CD14-positive monocyte (primary cell): Measurements from ENCODE around the gene ASB6. TPM values are rescaled to one million over a fixed set of nuclear protein-coding genes. Genes with fewer than 3 reads are reported as not detected.

Source experiments
- DNase-seq, 3 donors: peaks; one replicate each; pipeline ENCODE4 v3.0.0-alpha.2; 2011 to 2022
- H2AFZ ChIP-seq: 2 replicates; pipeline ENCODE4 v1.6.0; 2012; ENCODE audit warnings: mild to moderate bottlenecking, low read depth, low read length, inconsistent platforms; ENCODE audit not compliant: insufficient read depth, poor library complexity, severe bottlenecking
- H3K27ac ChIP-seq, 2 donors: 1 replicate in 1 of 2; 2 replicates in 1 of 2; pipeline ENCODE4 v1.5.1; 2012 to 2013; ENCODE audit warnings: low read length in 2 of 2, control low read depth in 1 of 2, inconsistent platforms in 1 of 2, low read depth in 1 of 2, mild to moderate bottlenecking in 1 of 2
- H3K27me3 ChIP-seq, 2 donors: one replicate each; pipeline versions ENCODE4 v1.6.0 to v1.6.1; 2011 to 2013; ENCODE audit warnings: low read length in 2 of 2; ENCODE audit not compliant: control insufficient read depth in 2 of 2, insufficient read depth in 2 of 2
- H3K36me3 ChIP-seq, 2 donors: replicated peaks in 1 of 2; 1 replicate in 1 of 2; 2 replicates in 1 of 2; pipeline versions ENCODE4 v1.5.1 to v1.6.1; 2012 to 2013; ENCODE audit warnings: low read length in 2 of 2, control low read depth in 1 of 2, inconsistent platforms in 1 of 2, mild to moderate bottlenecking in 1 of 2; ENCODE audit not compliant: insufficient read depth in 2 of 2, control insufficient read depth in 1 of 2
- H3K4me1 ChIP-seq, 2 donors: 1 replicate in 1 of 2; 2 replicates in 1 of 2; pipeline versions ENCODE4 v1.5.1 to v1.6.1; 2012 to 2013; ENCODE audit warnings: low read length in 2 of 2, control low read depth in 1 of 2, inconsistent platforms in 1 of 2, mild to moderate bottlenecking in 1 of 2, moderate library complexity in 1 of 2; ENCODE audit not compliant: insufficient read depth in 2 of 2, control insufficient read depth in 1 of 2
- H3K4me2 ChIP-seq: replicated peaks from 2 replicates; pipeline ENCODE3; 2012; ENCODE audit warnings: low read length, moderate library complexity, mild to moderate bottlenecking; ENCODE audit not compliant: poor library complexity, severe bottlenecking; ENCODE audit errors: extremely low read depth
- H3K4me3 ChIP-seq, 3 experiments: fragments of 200-600 bp in 1 of 3; sonication (generic) in 1 of 3; replicated peaks in 1 of 3; 1 replicate in 2 of 3; 2 replicates in 1 of 3; pipeline ENCODE4 v1.5.1; 2011 to 2013; ENCODE audit warnings: low read length in 3 of 3, mild to moderate bottlenecking in 3 of 3, control low read depth in 2 of 3, low read depth in 2 of 3, inconsistent platforms in 1 of 3, moderate library complexity in 1 of 3
- H3K79me2 ChIP-seq: 2 replicates; pipeline ENCODE4 v1.6.0; 2012; ENCODE audit warnings: mild to moderate bottlenecking, control low read depth, inconsistent platforms, low read length, moderate library complexity; ENCODE audit not compliant: insufficient read depth
- H3K9ac ChIP-seq: 2 replicates; pipeline ENCODE4 v1.6.0; 2017; ENCODE audit warnings: low read length, mild to moderate bottlenecking; ENCODE audit not compliant: insufficient read depth, poor library complexity, severe bottlenecking
- H3K9me3 ChIP-seq, 2 donors: replicated peaks in 1 of 2; 1 replicate in 1 of 2; 2 replicates in 1 of 2; pipeline versions ENCODE4 v1.5.1 to v1.6.1; 2012 to 2013; ENCODE audit warnings: low read length in 2 of 2, control low read depth in 1 of 2; ENCODE audit not compliant: control insufficient read depth in 1 of 2, insufficient read depth in 1 of 2
- H4K20me1 ChIP-seq: 2 replicates; pipeline ENCODE4 v1.6.0; 2012; ENCODE audit warnings: mild to moderate bottlenecking, low read length, control low read depth, moderate library complexity; ENCODE audit not compliant: insufficient read depth
- H3K27ac Mint-ChIP-seq, 7 donors: one replicate each; pipeline ENCODE4 v1.8.0; 2020; ENCODE audit warnings: mild to moderate bottlenecking in 7 of 7, mixed read lengths in 7 of 7, moderate library complexity in 6 of 7, inconsistent platforms in 2 of 7
- H3K27me3 Mint-ChIP-seq, 3 donors: one replicate each; pipeline ENCODE4 v1.8.0; 2021 to 2022; ENCODE audit warnings: low read depth in 3 of 3, mild to moderate bottlenecking in 3 of 3, mixed read lengths in 3 of 3, moderate library complexity in 3 of 3, inconsistent platforms in 1 of 3
- H3K36me3 Mint-ChIP-seq, 2 donors: one replicate each; pipeline ENCODE4 v1.8.0; 2020; ENCODE audit warnings: mixed read lengths in 2 of 2, inconsistent platforms in 1 of 2, mild to moderate bottlenecking in 1 of 2
- H3K4me1 Mint-ChIP-seq: one replicate; pipeline ENCODE4 v1.8.0; 2020; ENCODE audit warnings: mild to moderate bottlenecking, mixed read lengths
- H3K4me3 Mint-ChIP-seq, 2 donors: one replicate each; pipeline ENCODE4 v1.8.0; 2020; ENCODE audit warnings: mild to moderate bottlenecking in 2 of 2, mixed read lengths in 2 of 2, moderate library complexity in 1 of 2
- H3K9me3 Mint-ChIP-seq, 7 donors: one replicate each; pipeline ENCODE4 v1.8.0; 2020 to 2022; ENCODE audit warnings: mixed read lengths in 7 of 7, mild to moderate bottlenecking in 6 of 7, moderate library complexity in 6 of 7, inconsistent platforms in 2 of 7
- WGBS: methylation state at CpG from one replicate; pipeline ENCODE4 v1.1.5; 2013; ENCODE audit warnings: missing lambda C conversion rate; ENCODE audit not compliant: insufficient coverage; 5-methylcytosine and 5-hydroxymethylcytosine counted together
- intact Hi-C, 2 donors: fragments of 100-400 bp; cut with micrococcal nuclease; formaldehyde crosslinking; loops; one replicate each; pipeline versions ENCODE4 v1.15.0 to v1.15.1; 2023
- polyA plus RNA-seq, 3 donors: library from polyadenylated mRNA; depleted of rRNA in 1 of 3; unstranded in 2 of 3; stranded (reverse) in 1 of 3; fragments of 300-500 nt in 2 of 3; fragments of >200 nt in 1 of 3; fragmentation: Illumina TruSeq in 2 of 3; gene quantifications; 1 replicate in 2 of 3; 2 replicates in 1 of 3; pipeline ENCODE4 v1.2.3, GENCODE V29; 2012 to 2021
- TF ChIP-seq, protein P1 (sequence below): fragments of 200-600 bp; IDR thresholded peaks from one replicate; pipeline ENCODE4 v1.8.0; 2022; ENCODE audit warnings: antibody characterized with exemption, mild to moderate bottlenecking

The ASB6 gene
- polyA plus RNA-seq, 3 donors: 8.1 to 21.1 (median 10.1) TPM

DNA sequence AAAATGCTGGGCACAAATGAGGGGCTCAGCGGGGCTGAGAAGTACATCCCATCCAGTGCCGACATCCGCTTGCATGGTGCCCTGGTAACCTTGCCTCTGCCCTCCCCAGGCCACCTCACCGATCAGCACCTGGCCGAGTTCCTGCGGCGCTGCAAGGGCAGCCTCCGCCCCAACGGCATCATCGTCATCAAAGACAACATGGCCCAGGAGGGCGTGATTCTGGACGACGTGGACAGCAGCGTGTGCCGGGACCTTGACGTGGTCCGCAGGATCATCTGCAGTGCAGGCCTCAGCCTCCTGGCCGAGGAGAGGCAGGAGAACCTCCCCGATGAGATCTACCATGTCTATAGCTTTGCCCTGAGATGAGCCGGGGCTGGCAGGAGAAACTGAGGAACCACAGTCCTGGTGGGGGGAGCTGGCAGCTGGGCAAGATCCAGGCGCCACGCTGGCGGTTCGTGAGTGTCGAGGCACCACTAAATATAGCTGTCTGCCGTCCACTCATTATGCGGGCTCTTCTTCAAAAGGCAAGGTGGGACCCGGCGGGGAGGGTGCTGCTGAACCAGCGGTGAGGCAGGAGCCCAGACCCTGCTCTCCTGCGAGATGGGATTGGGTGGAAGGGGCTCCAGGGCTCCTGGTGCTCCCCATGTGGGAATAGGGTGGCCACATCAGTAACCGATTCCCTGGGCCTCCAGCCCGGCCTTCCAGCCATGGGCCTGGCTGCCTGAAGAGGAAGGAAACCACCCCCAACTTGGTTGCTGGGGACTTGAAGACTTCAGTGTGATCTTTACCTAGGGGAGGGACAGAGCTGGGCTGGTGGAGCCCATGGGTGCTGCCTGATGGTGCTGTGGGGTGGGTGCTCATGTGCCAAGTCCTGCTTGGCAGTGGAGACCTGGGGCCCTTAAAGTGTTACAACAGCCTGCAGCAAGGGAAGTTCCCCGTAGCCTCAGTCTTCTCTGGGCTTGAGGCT is 6.6 kb downstream of the ASB6 start:
- H3K4me3 Mint-ChIP-seq: no peak overlapping the region
- Histone ChIP-seq H3K79me2 (peaks cover 51% of the 10 kb centered on the region), H4K20me1 (peaks cover 95% of the 10 kb centered on the region), H3K9ac (no peak overlapping the region), H3K4me1 (peaks cover 3 to 9% of the 10 kb centered on the region in 2 donors), H3K4me2 (no peak overlapping the region), H3K27me3 (no peaks in the 10 kb centered on the region), H3K4me3 (no peak overlapping the region), H3K36me3 (peaks cover 63 to 88% of the 10 kb centered on the region in 2 donors), H3K27ac (no peak overlapping the region), H3K9me3 (no peaks in the 10 kb centered on the region), H2AFZ (no peak overlapping the region)
- no peaks in the 10 kb centered on the region for H3K27me3 Mint-ChIP-seq
- peak overlapping the region in 2 of 7 donors; percentile 13 to 37 for H3K27ac Mint-ChIP-seq
- peaks cover 54 to 78% of the 10 kb centered on the region in 2 donors for H3K36me3 Mint-ChIP-seq
- peaks cover 20% of the 10 kb centered on the region for H3K4me1 Mint-ChIP-seq
- intact Hi-C loops: no loop called here
- H3K9me3 Mint-ChIP-seq: no peaks in the 10 kb centered on the region
- no peak for DNase-seq
- WGBS: 91% methylated on average over 31 of the region's 34 CpGs
- TF ChIP-seq, protein P1, sequence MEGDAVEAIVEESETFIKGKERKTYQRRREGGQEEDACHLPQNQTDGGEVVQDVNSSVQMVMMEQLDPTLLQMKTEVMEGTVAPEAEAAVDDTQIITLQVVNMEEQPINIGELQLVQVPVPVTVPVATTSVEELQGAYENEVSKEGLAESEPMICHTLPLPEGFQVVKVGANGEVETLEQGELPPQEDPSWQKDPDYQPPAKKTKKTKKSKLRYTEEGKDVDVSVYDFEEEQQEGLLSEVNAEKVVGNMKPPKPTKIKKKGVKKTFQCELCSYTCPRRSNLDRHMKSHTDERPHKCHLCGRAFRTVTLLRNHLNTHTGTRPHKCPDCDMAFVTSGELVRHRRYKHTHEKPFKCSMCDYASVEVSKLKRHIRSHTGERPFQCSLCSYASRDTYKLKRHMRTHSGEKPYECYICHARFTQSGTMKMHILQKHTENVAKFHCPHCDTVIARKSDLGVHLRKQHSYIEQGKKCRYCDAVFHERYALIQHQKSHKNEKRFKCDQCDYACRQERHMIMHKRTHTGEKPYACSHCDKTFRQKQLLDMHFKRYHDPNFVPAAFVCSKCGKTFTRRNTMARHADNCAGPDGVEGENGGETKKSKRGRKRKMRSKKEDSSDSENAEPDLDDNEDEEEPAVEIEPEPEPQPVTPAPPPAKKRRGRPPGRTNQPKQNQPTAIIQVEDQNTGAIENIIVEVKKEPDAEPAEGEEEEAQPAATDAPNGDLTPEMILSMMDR: no peak

DNA sequence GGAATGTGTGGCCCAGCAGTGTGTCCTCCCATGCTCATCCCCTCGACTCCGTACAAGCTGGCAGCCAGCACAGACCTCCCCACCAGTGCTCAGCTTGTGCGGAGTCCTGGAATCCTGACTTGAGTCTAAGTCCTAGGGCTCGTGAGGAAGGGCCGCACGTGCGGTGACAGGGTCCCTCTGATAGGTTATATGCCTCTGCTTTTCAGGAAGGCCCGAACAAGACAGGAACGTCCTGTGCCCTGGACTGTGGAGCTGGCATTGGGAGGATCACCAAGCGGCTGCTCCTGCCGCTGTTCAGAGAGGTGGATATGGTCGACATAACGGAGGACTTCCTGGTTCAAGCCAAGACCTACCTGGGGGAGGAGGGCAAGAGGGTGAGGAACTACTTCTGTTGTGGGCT is 8.1 kb downstream of the ASB6 start:
- Histone ChIP-seq H4K20me1 (peaks cover 95% of the 10 kb centered on the region), H3K36me3 (peaks cover 56 to 92% of the 10 kb centered on the region in 2 donors), H3K4me1 (peaks cover 0 to 5% of the 10 kb centered on the region in 2 donors), H3K4me3 (no peak overlapping the region), H3K9me3 (no peaks in the 10 kb centered on the region), H3K9ac (no peak overlapping the region), H3K79me2 (peaks cover 53% of the 10 kb centered on the region), H3K4me2 (no peak overlapping the region), H2AFZ (no peak overlapping the region), H3K27ac (no peak overlapping the region), H3K27me3 (no peaks in the 10 kb centered on the region)
- Mint-ChIP-seq H3K27ac (peak overlapping the region in 4 of 7 donors; percentile 2 to 77 (median 50)), H3K27me3 (no peaks in the 10 kb centered on the region), H3K36me3 (peaks cover 56 to 84% of the 10 kb centered on the region in 2 donors), H3K4me1 (peaks cover 23% of the 10 kb centered on the region), H3K4me3 (no peak overlapping the region), H3K9me3 (no peaks in the 10 kb centered on the region)
- DNase-seq: no peak
- TF ChIP-seq, protein P1: no peak
- 84% methylated on average over 13 of the region's 13 CpGs for WGBS
- intact Hi-C loops: no loop called here
